H1 (cell line): ENCODE results near the gene DYNLT1. TPM values are rescaled to one million over a fixed set of nuclear protein-coding genes. Genes with fewer than 3 reads are reported as not detected.

Source experiments
- CTCF ChIA-PET: fragments of 300-600 bp; sonication (Branson Sonifier 250); formaldehyde crosslinking; loops from one replicate; lab custom pipeline; 2021; ENCODE audit not compliant: partially characterized antibody; lab: Charles Lee
- POLR2A ChIA-PET: fragments of 300-600 bp; sonication (Branson Sonifier 250); formaldehyde crosslinking; loops from one replicate; lab custom pipeline; 2021; ENCODE audit warnings: inconsistent platforms; ENCODE audit not compliant: partially characterized antibody; lab: Charles Lee
- DNase-seq, 2 experiments: peaks; one replicate each; pipeline versions ENCODE4 v3.0.0 to v3.0.0-alpha.2; 2010 to 2022; ENCODE audit warnings: low spot score in 2 of 2, low read depth in 1 of 2, mixed read lengths in 1 of 2
- FAIRE-seq: peaks from 2 replicates; lab custom pipeline; 2011; peaks lifted over from hg19 to GRCh38; lab: Jason Lieb, UNC
- H2AFZ ChIP-seq: 2 replicates; pipeline ENCODE4 v1.8.1; 2012; ENCODE audit warnings: low read length, inconsistent platforms
- H2AK5ac ChIP-seq: 2 replicates; pipeline ENCODE4 v1.6.1; 2013; ENCODE audit warnings: low read depth, low read length
- H2BK120ac ChIP-seq: replicated peaks from 2 replicates; pipeline ENCODE3; 2013; ENCODE audit warnings: low read depth, low read length, inconsistent platforms
- H2BK12ac ChIP-seq: 2 replicates; pipeline ENCODE4 v1.6.1; 2013; ENCODE audit warnings: low read depth, low read length
- H2BK15ac ChIP-seq: 2 replicates; pipeline ENCODE4 v1.6.1; 2013; ENCODE audit warnings: low read length
- H2BK20ac ChIP-seq: 2 replicates; pipeline ENCODE4 v1.6.1; 2013; ENCODE audit warnings: low read length
- H2BK5ac ChIP-seq: 2 replicates; pipeline ENCODE4 v1.6.1; 2013; ENCODE audit warnings: low read depth, low read length
- H3K14ac ChIP-seq: 2 replicates; pipeline ENCODE4 v1.6.1; 2013; ENCODE audit warnings: inconsistent platforms; ENCODE audit not compliant: insufficient read length
- H3K18ac ChIP-seq: 2 replicates; pipeline ENCODE4 v1.6.1; 2013; ENCODE audit warnings: low read length; ENCODE audit errors: extremely low read depth
- H3K23ac ChIP-seq: 2 replicates; pipeline ENCODE4 v1.6.1; 2013; ENCODE audit warnings: inconsistent platforms; ENCODE audit not compliant: insufficient read length
- H3K23me2 ChIP-seq: 2 replicates; pipeline ENCODE4 v1.6.1; 2013; ENCODE audit warnings: low read depth, low read length
- H3K27ac ChIP-seq: 2 replicates; pipeline ENCODE4 v1.6.1; 2011; ENCODE audit warnings: low read depth, low read length, inconsistent platforms
- H3K27me3 ChIP-seq, 4 experiments: replicated peaks in 1 of 4; 1 replicate in 1 of 4; 2 replicates in 3 of 4; pipeline versions ENCODE4 v1.6.1 to v1.8.1; 2011 to 2013; ENCODE audit warnings: low read length in 3 of 4, mild to moderate bottlenecking in 3 of 4, inconsistent platforms in 2 of 4, mixed read lengths in 2 of 4, moderate library complexity in 1 of 4; ENCODE audit not compliant: control insufficient read depth in 3 of 4, insufficient read depth in 3 of 4; ENCODE audit errors: extremely low read depth in 1 of 4
- H3K36me3 ChIP-seq, 4 experiments: 2 replicates each; pipeline versions ENCODE4 v1.6.1 to v1.8.1; 2011 to 2013; ENCODE audit warnings: mild to moderate bottlenecking in 4 of 4, low read length in 3 of 4, moderate library complexity in 2 of 4, control low read depth in 1 of 4, inconsistent platforms in 1 of 4; ENCODE audit not compliant: insufficient read depth in 4 of 4, control insufficient read depth in 2 of 4
- H3K4ac ChIP-seq: replicated peaks from 2 replicates; pipeline ENCODE3; 2013; ENCODE audit warnings: low read length, low read depth, mixed read lengths, inconsistent platforms; ENCODE audit not compliant: insufficient read length
- H3K4me1 ChIP-seq, 4 experiments: replicated peaks in 1 of 4; 1 replicate in 1 of 4; 2 replicates in 3 of 4; pipeline versions ENCODE4 v1.6.1 to v1.8.1; 2011 to 2013; ENCODE audit warnings: low read length in 3 of 4, inconsistent platforms in 2 of 4, mixed read lengths in 1 of 4; ENCODE audit not compliant: insufficient read depth in 4 of 4, control insufficient read depth in 3 of 4
- H3K4me2 ChIP-seq, 2 experiments: 2 replicates each; pipeline versions ENCODE4 v1.6.1 to v1.8.1; 2011 to 2013; ENCODE audit warnings: low read depth in 2 of 2, low read length in 2 of 2, control low read depth in 1 of 2, inconsistent platforms in 1 of 2, mild to moderate bottlenecking in 1 of 2; ENCODE audit not compliant: insufficient read depth in 1 of 2
- H3K4me3 ChIP-seq, 4 experiments: fragments of 200-600, 300-600 bp in 1 of 4; sonication (generic), shearing (Covaris generic), sonication (Bioruptor Twin) in 1 of 4; 2 replicates each; pipeline versions ENCODE4 v1.5.1 to v1.8.1; 2011 to 2016; ENCODE audit warnings: low read length in 4 of 4, low read depth in 3 of 4, control low read depth in 2 of 4, inconsistent platforms in 2 of 4, mild to moderate bottlenecking in 2 of 4, mixed read lengths in 1 of 4, moderate library complexity in 1 of 4; ENCODE audit not compliant: insufficient read depth in 2 of 4; ENCODE audit errors: extremely low read depth in 1 of 4
- H3K56ac ChIP-seq: replicated peaks from 2 replicates; pipeline ENCODE3; 2013; ENCODE audit warnings: low read depth, mild to moderate bottlenecking, mixed read lengths, low read length, inconsistent platforms; ENCODE audit not compliant: insufficient read length
- H3K79me1 ChIP-seq: 2 replicates; pipeline ENCODE4 v1.6.1; 2013; ENCODE audit warnings: low read depth, low read length, control low read depth
- H3K79me2 ChIP-seq, 2 experiments: 2 replicates each; pipeline versions ENCODE4 v1.6.1 to v1.8.1; 2012 to 2013; ENCODE audit warnings: low read length in 2 of 2, mild to moderate bottlenecking in 2 of 2, inconsistent platforms in 1 of 2; ENCODE audit not compliant: insufficient read depth in 2 of 2, control insufficient read depth in 1 of 2
- H3K9ac ChIP-seq, 4 experiments: replicated peaks in 1 of 4; 1 replicate in 1 of 4; 2 replicates in 3 of 4; pipeline versions ENCODE4 v1.6.1 to v1.8.1; 2011 to 2013; ENCODE audit warnings: low read depth in 3 of 4, low read length in 3 of 4, control low read depth in 2 of 4, mild to moderate bottlenecking in 2 of 4, moderate library complexity in 2 of 4, inconsistent platforms in 1 of 4; ENCODE audit errors: extremely low read depth in 1 of 4
- H3K9me3 ChIP-seq, 2 experiments: 2 replicates each; pipeline versions ENCODE4 v1.6.1 to v1.8.1; 2012 to 2013; ENCODE audit warnings: mild to moderate bottlenecking in 2 of 2, moderate library complexity in 2 of 2, control low read depth in 1 of 2, inconsistent platforms in 1 of 2, low read depth in 1 of 2, low read length in 1 of 2, mixed read lengths in 1 of 2; ENCODE audit not compliant: insufficient read depth in 2 of 2
- H4K20me1 ChIP-seq, 2 experiments: replicated peaks in 1 of 2; 2 replicates each; pipeline versions ENCODE3 to v1.8.1; 2011 to 2013; ENCODE audit warnings: inconsistent platforms in 2 of 2, low read length in 2 of 2, mild to moderate bottlenecking in 1 of 2; ENCODE audit not compliant: insufficient read depth in 2 of 2, control insufficient read depth in 1 of 2
- H4K5ac ChIP-seq: 2 replicates; pipeline ENCODE4 v1.6.1; 2013; ENCODE audit warnings: low read length, low read depth, mixed read lengths, inconsistent platforms; ENCODE audit not compliant: insufficient read length
- H4K8ac ChIP-seq: 2 replicates; pipeline ENCODE4 v1.8.0; 2013; ENCODE audit warnings: mild to moderate bottlenecking, moderate library complexity, low read length, inconsistent platforms; ENCODE audit not compliant: insufficient read depth; ENCODE audit errors: extremely low read depth
- H4K91ac ChIP-seq: replicated peaks from 2 replicates; pipeline ENCODE3; 2013; ENCODE audit warnings: low read length, mixed read lengths, inconsistent platforms; ENCODE audit not compliant: insufficient read length
- ASH2L ChIP-seq: fragments of 200-600, 300-600 bp; sonication (generic); IDR thresholded peaks from one replicate; pipeline ENCODE4 v1.7.1; 2017; ENCODE audit warnings: low read length
- BCL11A ChIP-seq, 2 experiments: IDR thresholded peaks; one replicate each; pipeline ENCODE4 v1.6.1; 2011; ENCODE audit warnings: low read depth in 2 of 2, low read length in 2 of 2, mild to moderate bottlenecking in 2 of 2
- POU5F1 ChIP-seq: IDR thresholded peaks from 2 replicates; pipeline ENCODE4 v1.6.1; 2011; ENCODE audit warnings: low read depth, mild to moderate bottlenecking, low read length, moderate library complexity
- RAD21 ChIP-seq, 2 experiments: IDR thresholded peaks in 1 of 2; conservative IDR thresholded peaks in 1 of 2; 2 replicates each; pipeline ENCODE4 v1.6.1; 2011; ENCODE audit warnings: low read depth in 2 of 2, low read length in 2 of 2, improper control_type of control experiment in 1 of 2, inconsistent platforms in 1 of 2, mild to moderate bottlenecking in 1 of 2, moderate library complexity in 1 of 2
- RXRA ChIP-seq: IDR thresholded peaks from 2 replicates; pipeline ENCODE4 v1.6.1; 2011; ENCODE audit warnings: low read depth, mild to moderate bottlenecking, low read length, moderate library complexity; ENCODE audit not compliant: insufficient read depth
- SIX5 ChIP-seq: IDR thresholded peaks from 2 replicates; pipeline ENCODE4 v1.6.1; 2011; ENCODE audit warnings: mild to moderate bottlenecking, low read depth, low read length
- SRF ChIP-seq: IDR thresholded peaks from 2 replicates; pipeline ENCODE4 v1.6.1; 2011; ENCODE audit warnings: mild to moderate bottlenecking, low read depth, low read length, moderate library complexity
- TCF12 ChIP-seq: IDR thresholded peaks from 2 replicates; pipeline ENCODE4 v1.6.1; 2011; ENCODE audit warnings: low read depth, mild to moderate bottlenecking, low read length
- TEAD4 ChIP-seq: IDR thresholded peaks from 2 replicates; pipeline ENCODE4 v1.6.1; 2012; ENCODE audit warnings: low read depth, low read length, inconsistent platforms, mixed read lengths
- ZNF274 ChIP-seq: IDR thresholded peaks from 2 replicates; pipeline ENCODE4 v1.7.0; 2012; ENCODE audit warnings: low read length, borderline replicate concordance; ENCODE audit errors: extremely low read depth
- WGBS, 2 experiments: shearing (Covaris generic) in 1 of 2; methylation state at CpG; one replicate each; pipeline versions ENCODE4 v1.1.6 to v1.1.7; 2013 to 2015; ENCODE audit warnings: low lambda C conversion rate in 2 of 2, mixed read lengths in 2 of 2, inconsistent platforms in 1 of 2, low coverage in 1 of 2, missing lambda C conversion rate in 1 of 2; ENCODE audit not compliant: insufficient replicate concordance in 2 of 2, insufficient coverage in 1 of 2, insufficient read length in 1 of 2; ENCODE audit errors: extremely low coverage in 1 of 2, missing lambda C conversion rate in 1 of 2; 5-methylcytosine and 5-hydroxymethylcytosine counted together
- polyA plus RNA-seq, 7 experiments: library from polyadenylated mRNA; depleted of rRNA in 3 of 7; stranded (reverse) in 5 of 7; unstranded in 2 of 7; fragments of >200 nt in 5 of 7; fragments of 200-250 nt in 2 of 7; gene quantifications; 1 replicate in 5 of 7; 2 replicates in 1 of 7; 4 replicates in 1 of 7; pipeline versions ENCODE4 v1.2.1 to v1.2.3, GENCODE V29; 2011 to 2013; ENCODE audit warnings: missing spikeins in 2 of 7, mixed read lengths in 2 of 7
- total RNA-seq: library from RNA; stranded (reverse); fragmentation: NEBNext Ultra II Directional; extraction: Animal tissue kit (Norgen Biotek cat#: 25700); gene quantifications from 2 replicates; pipeline ENCODE4 v1.2.1, GENCODE V29; 2021
- TF ChIP-seq, protein P1 (sequence below): IDR thresholded peaks from 2 replicates; pipeline ENCODE4 v1.6.1; 2011; ENCODE audit warnings: low read depth, mild to moderate bottlenecking, low read length; ENCODE audit not compliant: insufficient read depth

The DYNLT1 gene
- total and polyA plus RNA-seq, 2 of the 8 experiments (the other 6 are each of a cell fraction or from before 2014, with no cell fraction given), result 119 to 245 TPM

- no peak overlapping the region for H3K18ac ChIP-seq
- TF ChIP-seq SIX5 (no peak), POU5F1 (no peak), SRF (no peak), RAD21 (IDR thresholded peaks at IDR 0.05 in 1 of 2, conservative IDR thresholded peaks at IDR 0.05 in 1 of 2; ENCODE audit: low read depth in 2 of 2, low read length in 2 of 2) (no peak), ZNF274 (no peak), ASH2L (no peak), BCL11A (IDR thresholded peaks at IDR 0.05; ENCODE audit: low read depth in 2 of 2, low read length in 2 of 2) (no peak), RXRA (no peak), TEAD4 (no peak), TCF12 (no peak)
- TF ChIP-seq, protein P1, sequence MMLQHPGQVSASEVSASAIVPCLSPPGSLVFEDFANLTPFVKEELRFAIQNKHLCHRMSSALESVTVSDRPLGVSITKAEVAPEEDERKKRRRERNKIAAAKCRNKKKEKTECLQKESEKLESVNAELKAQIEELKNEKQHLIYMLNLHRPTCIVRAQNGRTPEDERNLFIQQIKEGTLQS, result no peak
- TF ChIP-seq, all 59 proteins: peak for 0
- CTCF ChIA-PET, result interaction anchor here (1.3 to 7.7 kb wide), 2 partner anchors 20 to 26 kb away, joined by 6 to 104 read pairs; no protein-coding TSS in a partner anchor
- no peak overlapping the region for H4K8ac ChIP-seq
- no peak overlapping the region for H3K56ac ChIP-seq
- no peaks in the 10 kb centered on the region for H3K4me1 ChIP-seq
- no peak overlapping the region for H3K14ac ChIP-seq
- H3K4ac ChIP-seq, result no peak overlapping the region
- H3K79me1 ChIP-seq, result no peaks in the 10 kb centered on the region
- FAIRE-seq, result no peak
- no peaks in the 10 kb centered on the region for H3K9me3 ChIP-seq
- H2AFZ ChIP-seq, result no peak overlapping the region
- H3K27me3 ChIP-seq, result no peaks in the 10 kb centered on the region
- H3K36me3 ChIP-seq, result no peaks in the 10 kb centered on the region
- H3K4me2 ChIP-seq, result no peak overlapping the region
- H2BK12ac ChIP-seq, result no peak overlapping the region
- H4K5ac ChIP-seq, result no peak overlapping the region
- no peak overlapping the region for H3K4me3 ChIP-seq
- no peak overlapping the region for H3K27ac ChIP-seq
- H4K91ac ChIP-seq, result no peak overlapping the region
- H4K20me1 ChIP-seq, result no peaks in the 10 kb centered on the region
- H3K23me2 ChIP-seq, result no peaks in the 10 kb centered on the region
- H2BK5ac ChIP-seq, result no peak overlapping the region
- WGBS, 2 experiments, result 86% methylated on average over 7 of the region's 7 CpGs; no CpG with 5 or more reads in 1 of the 2 experiments
- no peak overlapping the region for H3K23ac ChIP-seq
- no peak overlapping the region for H2BK15ac ChIP-seq
- no peak for DNase-seq
- H2BK20ac ChIP-seq, result no peak overlapping the region
- no peak overlapping the region for H3K9ac ChIP-seq
- H3K79me2 ChIP-seq, result no peaks in the 10 kb centered on the region
- H2BK120ac ChIP-seq, result no peak overlapping the region
- no peak overlapping the region for H2AK5ac ChIP-seq
- POLR2A ChIA-PET, result no interaction called here
Measured at GRCh38 chr6:158686791-158687381, 42.3 kb upstream of the DYNLT1 start.
